Bronchial epithelial cell (primary cell): Measurements from ENCODE around the gene JMJD1C. TPM values are rescaled to one million over a fixed set of nuclear protein-coding genes. Genes with fewer than 3 reads are reported as not detected.

ENCODE experiments used
- DNase-seq: peaks from one replicate; pipeline ENCODE4 v3.0.0-alpha.2; 2010; ENCODE audit warnings: low read depth
- FAIRE-seq: peaks from 2 replicates; lab custom pipeline; 2011; peaks lifted over from hg19 to GRCh38; lab: Jason Lieb, UNC
- H3K27me3 ChIP-seq: 2 replicates; pipeline ENCODE4 v1.5.1; 2011; ENCODE audit warnings: low read length; ENCODE audit not compliant: control insufficient read depth, insufficient read depth
- H3K36me3 ChIP-seq: 2 replicates; pipeline ENCODE4 v1.5.1; 2011; ENCODE audit warnings: low read length; ENCODE audit not compliant: control insufficient read depth, insufficient read depth
- H3K4me3 ChIP-seq: 2 replicates; pipeline ENCODE4 v1.5.1; 2011; ENCODE audit warnings: mild to moderate bottlenecking, low read depth, low read length, control low read depth
- total RNA-seq: library from RNA; depleted of rRNA; stranded (reverse); fragments of >200 nt; gene quantifications from 2 replicates; pipeline ENCODE4 v1.2.1, GENCODE V29; 2014
- TF ChIP-seq, protein P1 (sequence below): IDR thresholded peaks from 2 replicates; pipeline ENCODE4 v1.5.1; 2011; ENCODE audit warnings: mild to moderate bottlenecking, moderate library complexity, low read length, control low read depth, inconsistent platforms; ENCODE audit not compliant: insufficient read depth, severe bottlenecking

JMJD1C gene
- total RNA-seq, 1 donor from 2014 or later: 72.1 TPM

DNA sequence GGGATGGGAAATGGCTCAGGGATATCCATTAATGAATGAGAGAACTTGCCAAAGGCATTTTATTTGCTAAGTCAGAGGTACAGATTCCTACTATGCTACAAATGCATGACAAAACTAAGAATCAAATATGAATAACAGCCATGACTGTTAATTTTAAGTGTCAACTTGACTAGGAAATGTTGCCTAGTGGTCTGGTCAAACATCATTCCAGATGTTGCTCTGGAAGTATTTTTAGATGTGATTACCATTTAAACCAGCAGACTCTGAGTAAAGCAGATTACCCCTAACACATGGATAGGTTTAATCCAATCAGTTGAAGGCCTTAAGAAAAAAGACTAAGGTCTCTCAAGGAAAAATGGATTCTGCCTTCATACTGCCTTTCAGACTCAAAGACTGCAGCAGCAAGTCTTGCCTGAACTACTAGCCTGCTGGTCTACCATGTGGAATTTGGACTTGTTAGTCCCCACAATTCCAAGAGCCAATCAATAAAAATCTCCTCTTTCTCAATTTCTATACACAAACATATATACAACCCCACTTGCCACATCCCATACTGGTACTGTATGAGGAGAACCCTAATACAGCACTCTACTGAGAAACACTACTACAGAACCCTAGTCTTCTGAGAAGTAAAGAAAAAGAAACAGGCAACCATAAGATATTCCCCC lies 213.5 kb downstream of the JMJD1C start:
- DNase-seq: no peak
- no peak for FAIRE-seq
- TF ChIP-seq, protein P1, sequence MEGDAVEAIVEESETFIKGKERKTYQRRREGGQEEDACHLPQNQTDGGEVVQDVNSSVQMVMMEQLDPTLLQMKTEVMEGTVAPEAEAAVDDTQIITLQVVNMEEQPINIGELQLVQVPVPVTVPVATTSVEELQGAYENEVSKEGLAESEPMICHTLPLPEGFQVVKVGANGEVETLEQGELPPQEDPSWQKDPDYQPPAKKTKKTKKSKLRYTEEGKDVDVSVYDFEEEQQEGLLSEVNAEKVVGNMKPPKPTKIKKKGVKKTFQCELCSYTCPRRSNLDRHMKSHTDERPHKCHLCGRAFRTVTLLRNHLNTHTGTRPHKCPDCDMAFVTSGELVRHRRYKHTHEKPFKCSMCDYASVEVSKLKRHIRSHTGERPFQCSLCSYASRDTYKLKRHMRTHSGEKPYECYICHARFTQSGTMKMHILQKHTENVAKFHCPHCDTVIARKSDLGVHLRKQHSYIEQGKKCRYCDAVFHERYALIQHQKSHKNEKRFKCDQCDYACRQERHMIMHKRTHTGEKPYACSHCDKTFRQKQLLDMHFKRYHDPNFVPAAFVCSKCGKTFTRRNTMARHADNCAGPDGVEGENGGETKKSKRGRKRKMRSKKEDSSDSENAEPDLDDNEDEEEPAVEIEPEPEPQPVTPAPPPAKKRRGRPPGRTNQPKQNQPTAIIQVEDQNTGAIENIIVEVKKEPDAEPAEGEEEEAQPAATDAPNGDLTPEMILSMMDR: no peak
- H3K27me3 ChIP-seq: no peaks in the 10 kb centered on the region
- no peak overlapping the region for H3K4me3 ChIP-seq
- no peaks in the 10 kb centered on the region for H3K36me3 ChIP-seq

DNA sequence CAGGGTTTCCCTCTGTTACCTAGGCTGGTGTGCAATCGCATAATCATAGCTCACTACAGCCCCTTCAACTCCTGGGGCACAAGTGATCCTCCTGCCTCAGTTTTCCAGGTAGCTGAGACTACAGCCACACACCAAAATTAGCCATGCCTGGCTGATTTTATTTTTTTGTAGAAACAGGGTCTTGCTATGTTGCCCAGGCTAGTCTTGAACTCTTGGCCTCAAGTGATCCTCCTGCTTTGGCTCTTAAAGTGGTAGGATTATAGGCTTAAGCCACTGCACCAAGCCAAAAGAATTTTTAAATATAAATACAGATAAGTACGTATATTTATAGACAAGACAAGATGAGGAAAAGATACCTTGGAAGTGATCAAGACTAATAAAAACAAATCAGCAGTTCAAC lies 215.7 kb downstream of the JMJD1C start:
- H3K4me3 ChIP-seq: no peak overlapping the region
- H3K36me3 ChIP-seq: no peaks in the 10 kb centered on the region
- DNase-seq: no peak
- TF ChIP-seq, protein P1: no peak
- no peaks in the 10 kb centered on the region for H3K27me3 ChIP-seq
- FAIRE-seq: no peak

DNA sequence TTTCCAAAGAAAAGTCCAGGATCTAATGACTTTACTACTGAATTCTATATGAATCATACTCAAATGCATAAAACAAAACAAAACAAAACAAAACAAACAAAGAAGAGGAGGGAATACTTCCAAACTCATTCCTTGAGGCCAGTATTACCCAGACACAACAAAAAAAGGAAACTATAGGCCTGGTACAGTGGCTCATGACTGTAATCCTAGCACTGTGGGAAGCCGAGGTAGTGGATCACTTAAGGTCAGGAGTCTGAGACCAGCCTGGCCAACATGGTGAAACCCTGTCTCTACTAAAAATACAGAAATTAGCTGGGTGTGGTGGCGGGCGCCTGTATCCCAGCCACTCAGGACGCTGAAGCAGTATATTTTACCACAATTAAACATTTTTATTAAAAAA lies 218.0 kb downstream of the JMJD1C start:
- DNase-seq (no peak), FAIRE-seq (no peak)
- no peaks in the 10 kb centered on the region for H3K27me3 ChIP-seq
- TF ChIP-seq, protein P1: no peak
- H3K4me3 ChIP-seq: no peak overlapping the region
- H3K36me3 ChIP-seq: no peaks in the 10 kb centered on the region

DNA sequence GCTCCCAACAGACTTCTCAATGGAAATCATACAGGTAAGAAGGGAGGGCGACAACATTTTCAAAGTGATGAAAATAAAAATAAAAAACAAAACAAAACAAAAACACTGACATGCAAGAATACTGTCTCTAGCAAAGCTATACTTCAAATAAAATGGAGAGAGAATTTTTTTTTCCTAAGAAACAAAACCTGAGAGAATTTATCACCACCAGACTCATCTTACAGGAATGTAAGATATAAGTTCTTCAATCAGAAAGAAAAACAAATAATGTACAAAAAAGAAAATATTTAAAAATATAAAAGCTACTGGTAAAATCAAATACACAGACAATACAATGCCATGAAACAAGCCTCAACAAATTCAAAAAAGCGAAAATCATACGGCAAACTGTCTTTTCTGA lies 219.4 kb downstream of the JMJD1C start:
- Histone ChIP-seq H3K27me3 (no peaks in the 10 kb centered on the region), H3K36me3 (no peaks in the 10 kb centered on the region), H3K4me3 (no peak overlapping the region)
- DNase-seq (no peak), FAIRE-seq (no peak)
- TF ChIP-seq, protein P1: no peak

DNA sequence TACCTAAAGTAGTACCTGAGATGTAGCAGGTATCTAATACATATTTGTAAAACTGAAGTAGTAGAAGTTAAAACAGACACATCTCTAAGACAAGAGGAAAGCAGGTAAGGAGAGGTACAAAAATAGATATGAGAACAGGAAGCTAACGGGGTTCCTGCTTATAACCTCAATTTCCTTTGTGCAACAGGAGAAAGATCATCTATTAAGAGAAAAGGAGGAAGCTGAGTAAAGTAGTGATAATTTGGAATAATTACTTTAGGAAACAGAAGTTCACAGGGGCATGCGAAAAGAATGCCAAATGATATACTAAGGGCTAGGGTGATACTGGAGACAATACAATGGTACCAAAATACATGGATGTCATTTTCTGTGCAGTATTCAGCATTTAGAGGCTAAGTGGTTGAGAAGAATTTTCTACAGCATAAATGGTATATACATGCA lies 223.9 kb downstream of the JMJD1C start:
- Histone ChIP-seq H3K4me3 (no peak overlapping the region), H3K27me3 (no peaks in the 10 kb centered on the region), H3K36me3 (no peaks in the 10 kb centered on the region)
- no peak for FAIRE-seq
- TF ChIP-seq, protein P1: no peak
- DNase-seq: no peak

DNA sequence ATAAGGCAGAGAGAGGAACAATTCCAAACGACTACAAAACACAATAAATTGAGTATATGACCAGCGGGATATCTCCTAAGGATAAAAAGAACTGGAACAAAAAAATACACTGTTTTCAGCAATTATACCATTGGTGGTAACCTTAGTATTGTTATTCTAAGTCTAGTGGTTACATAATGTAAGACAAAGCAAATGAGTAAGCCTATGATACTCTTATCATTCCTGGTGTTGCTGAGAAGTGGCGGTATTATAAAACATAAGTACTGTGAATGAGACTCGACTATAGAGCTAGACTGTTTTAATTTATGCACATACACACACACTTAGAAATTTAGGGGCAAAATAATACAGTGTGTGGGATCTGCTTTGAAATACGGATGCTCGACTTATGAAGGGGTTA lies 225.0 kb downstream of the JMJD1C start:
- no peak for FAIRE-seq
- TF ChIP-seq, protein P1: no peak
- no peak overlapping the region for H3K4me3 ChIP-seq
- DNase-seq: no peak
- H3K27me3 ChIP-seq: no peaks in the 10 kb centered on the region
- no peaks in the 10 kb centered on the region for H3K36me3 ChIP-seq
